DMS53 (cell line): Measurements from ENCODE around the gene STKLD1.
A peak's percentile ranks its signal among the peaks of the same experiment; 100 is the strongest.

Source experiments
- DNase-seq: peaks from one replicate; lab custom pipeline; 2025; lab: John Stamatoyannopoulos, UW

STKLD1 gene

GRCh38 chr9:133345596-133345995 lies 30.6 kb upstream of the STKLD1 start:
- no peak for DNase-seq

- no peak for DNase-seq
Observed at GRCh38 chr9:133346021-133346785, 30.0 kb upstream of the STKLD1 start.

- DNase-seq = peak; percentile 73
Observed at GRCh38 chr9:133347515-133347984, 28.6 kb upstream of the STKLD1 start.

- peak; percentile 97 for DNase-seq
Observed at GRCh38 chr9:133347985-133348717, 28.0 kb upstream of the STKLD1 start, which contains the start of the genes MED22 and RPL7A. Gene MED22 (minus strand): TSS chr9:133348131. CDS start chr9:133346662, 1,469 bp downstream. Gene RPL7A (plus strand): TSS chr9:133348218. CDS start chr9:133348244, 26 bp downstream.

- peak; percentile 63 for DNase-seq
Observed at GRCh38 chr9:133348718-133349573, 27.2 kb upstream of the STKLD1 start.

GRCh38 chr9:133349965-133350616 lies 26.1 kb upstream of the STKLD1 start:
- no peak for DNase-seq

- no peak for DNase-seq
Observed at GRCh38 chr9:133351526-133351907, 24.6 kb upstream of the STKLD1 start.

GRCh38 chr9:133351908-133352634 lies 24.1 kb upstream of the STKLD1 start:
- peak; percentile 83 for DNase-seq

GRCh38 chr9:133352635-133353340 lies 23.4 kb upstream of the STKLD1 start:
- no peak for DNase-seq

GRCh38 chr9:133353548-133353947 lies 22.6 kb upstream of the STKLD1 start:
- no peak for DNase-seq

- no peak for DNase-seq
Observed at GRCh38 chr9:133354766-133355165, 21.4 kb upstream of the STKLD1 start.

- peak; percentile 77 for DNase-seq
Observed at GRCh38 chr9:133355881-133356357, 20.2 kb upstream of the STKLD1 start.

- DNase-seq = peak; percentile 94
Observed at GRCh38 chr9:133356391-133357091, 19.6 kb upstream of the STKLD1 start, which contains the start of the genes SURF1 and SURF2. Gene SURF1 (minus strand): TSS chr9:133356487. CDS start chr9:133356453, 34 bp downstream. Gene SURF2 (plus strand): TSS chr9:133356550. CDS start chr9:133356593, 43 bp downstream.

GRCh38 chr9:133357656-133358055 lies 18.5 kb upstream of the STKLD1 start:
- no peak for DNase-seq

- DNase-seq = peak; percentile 41
Observed at GRCh38 chr9:133359399-133360175, 16.6 kb upstream of the STKLD1 start.

GRCh38 chr9:133360400-133361393 lies 15.5 kb upstream of the STKLD1 start:
- DNase-seq = no peak

- DNase-seq = no peak
Observed at GRCh38 chr9:133361507-133362092, 14.6 kb upstream of the STKLD1 start.
